Left kidney (tissue), 2 donors: ENCODE results near the gene FSD2. TPM values are rescaled to one million over a fixed set of nuclear protein-coding genes. Genes with fewer than 3 reads are reported as not detected.
"Not testable (repeated sequence)": the region's sequence is repeated elsewhere in the genome, so short reads cannot be mapped to it uniquely, and the experiment has no call there.

Source experiments
- DNase-seq: peaks from one replicate; pipeline ENCODE4 v3.0.0-alpha.2; 2013
- polyA plus RNA-seq: library from polyadenylated mRNA; unstranded; fragments of 120-200 nt; gene quantifications from one replicate; pipeline ENCODE4 v1.2.1, GENCODE V29; 2013; ENCODE audit not compliant: insufficient read length

Gene FSD2
- polyA plus RNA-seq, 1 donor = 0.12 TPM

DNA sequence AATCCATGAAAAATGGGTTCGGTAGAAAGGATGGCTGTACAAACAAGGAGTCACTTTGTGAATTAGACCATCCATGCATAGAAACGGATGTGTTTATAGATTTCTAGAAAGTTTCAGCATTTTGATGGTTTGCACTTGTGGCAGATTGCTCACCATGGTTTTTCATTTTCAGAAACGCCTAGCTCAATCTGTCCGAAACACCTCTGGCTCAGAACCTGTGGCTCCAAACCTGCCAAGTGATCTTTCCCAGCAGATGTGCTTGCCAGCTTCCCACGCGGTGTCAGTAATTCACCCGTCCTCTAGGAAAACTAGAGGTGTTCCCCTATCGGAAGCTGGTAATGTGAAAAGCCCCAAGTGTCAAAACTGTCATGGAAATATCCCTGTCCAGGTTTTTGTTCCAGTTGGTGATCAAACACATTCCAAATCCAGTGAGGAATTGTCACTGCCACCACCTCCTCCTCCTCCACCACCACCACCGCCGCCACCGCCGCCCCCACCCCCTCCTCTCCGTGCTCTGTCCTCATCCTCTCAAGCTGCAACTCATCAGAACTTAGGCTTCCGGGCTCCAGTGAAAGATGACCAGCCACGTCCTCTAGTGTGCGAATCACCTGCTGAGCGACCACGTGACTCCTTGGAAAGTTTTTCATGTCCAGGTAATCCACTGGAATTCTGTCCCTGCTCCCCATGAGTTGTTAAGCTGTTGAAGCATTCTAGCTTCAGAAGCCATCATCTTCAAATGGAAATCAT lies 24.7 kb upstream of the FSD2 start:
- DNase-seq = no peak

- DNase-seq = no peak
Observed at GRCh38 chr15:82829234-82829633, 23.4 kb upstream of the FSD2 start.

- DNase-seq = no peak
Observed at GRCh38 chr15:82828075-82828474, 22.2 kb upstream of the FSD2 start.

GRCh38 chr15:82823049-82823448 lies 17.2 kb upstream of the FSD2 start:
- no peak for DNase-seq

GRCh38 chr15:82821851-82822250 lies 16.0 kb upstream of the FSD2 start:
- not testable (repeated sequence) for DNase-seq

- not testable (repeated sequence) for DNase-seq
Observed at GRCh38 chr15:82821396-82821795, 15.5 kb upstream of the FSD2 start.

DNA sequence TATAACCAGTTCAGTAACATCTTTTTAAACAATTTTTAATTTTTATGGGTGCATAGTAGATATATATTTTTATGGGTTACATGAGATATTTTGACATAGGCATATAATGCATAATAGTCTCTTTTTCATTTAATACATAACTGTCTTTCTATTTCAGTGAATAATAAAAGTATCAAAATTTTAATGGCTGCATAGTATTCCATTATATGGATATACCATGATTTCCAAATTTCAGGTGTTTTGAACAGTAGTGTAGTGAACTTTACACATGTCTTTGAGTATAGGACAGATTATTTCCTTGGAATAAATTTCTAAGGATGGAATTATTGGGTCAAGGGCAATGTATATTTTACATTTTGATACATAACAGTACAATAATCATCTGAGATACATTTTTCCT lies 14.3 kb upstream of the FSD2 start:
- no peak for DNase-seq

GRCh38 chr15:82812994-82813393 lies 7.1 kb upstream of the FSD2 start:
- DNase-seq = no peak

- peak; percentile 28 for DNase-seq
Observed at GRCh38 chr15:82810890-82811426, 5.1 kb upstream of the FSD2 start.

- peak; percentile 22 for DNase-seq
Observed at GRCh38 chr15:82810061-82810889, 4.4 kb upstream of the FSD2 start.

- DNase-seq = peak; percentile 98
Observed at GRCh38 chr15:82809308-82810060, 3.6 kb upstream of the FSD2 start, which contains the start of gene WHAMM. Gene WHAMM (plus strand): TSS chr15:82809628. CDS start chr15:82809727, 99 bp downstream.

GRCh38 chr15:82808634-82809041 lies 2.8 kb upstream of the FSD2 start:
- DNase-seq = no peak

DNA sequence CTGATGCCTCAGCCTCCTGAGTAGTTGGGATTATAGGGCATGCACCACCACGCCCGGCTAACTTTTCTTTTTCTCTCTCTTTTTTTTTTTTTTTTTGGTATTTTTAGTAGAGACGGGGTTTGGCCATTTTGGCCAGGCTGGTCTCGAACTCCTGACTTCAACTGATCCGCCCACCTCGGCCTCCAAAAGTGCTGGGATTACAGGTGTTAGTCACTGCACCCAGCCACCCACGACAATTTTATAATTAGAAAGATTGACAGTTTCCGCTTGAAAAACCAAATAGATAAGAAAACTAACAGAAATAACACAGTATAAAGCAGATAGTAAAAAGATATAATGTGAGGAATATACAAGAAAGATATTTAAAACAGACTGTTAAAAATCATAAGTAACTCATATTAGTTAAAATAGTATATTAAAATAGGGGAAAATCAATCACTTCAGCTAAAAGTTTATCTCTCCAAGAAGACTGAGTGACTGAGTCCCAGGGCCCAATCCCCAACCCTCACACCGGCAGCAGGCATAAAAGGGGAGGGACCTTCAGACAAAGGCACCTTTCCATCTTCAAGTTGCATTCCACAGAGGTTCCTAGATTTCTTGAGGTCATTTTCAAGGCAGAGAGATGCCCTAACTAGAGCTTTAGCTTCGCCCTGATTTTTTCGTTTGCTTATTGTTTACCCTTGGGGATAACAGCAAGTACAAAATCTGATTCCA lies 2.2 kb upstream of the FSD2 start:
- no peak for DNase-seq

GRCh38 chr15:82804575-82804949 lies 1.3 kb downstream of the FSD2 start:
- DNase-seq = no peak

DNA sequence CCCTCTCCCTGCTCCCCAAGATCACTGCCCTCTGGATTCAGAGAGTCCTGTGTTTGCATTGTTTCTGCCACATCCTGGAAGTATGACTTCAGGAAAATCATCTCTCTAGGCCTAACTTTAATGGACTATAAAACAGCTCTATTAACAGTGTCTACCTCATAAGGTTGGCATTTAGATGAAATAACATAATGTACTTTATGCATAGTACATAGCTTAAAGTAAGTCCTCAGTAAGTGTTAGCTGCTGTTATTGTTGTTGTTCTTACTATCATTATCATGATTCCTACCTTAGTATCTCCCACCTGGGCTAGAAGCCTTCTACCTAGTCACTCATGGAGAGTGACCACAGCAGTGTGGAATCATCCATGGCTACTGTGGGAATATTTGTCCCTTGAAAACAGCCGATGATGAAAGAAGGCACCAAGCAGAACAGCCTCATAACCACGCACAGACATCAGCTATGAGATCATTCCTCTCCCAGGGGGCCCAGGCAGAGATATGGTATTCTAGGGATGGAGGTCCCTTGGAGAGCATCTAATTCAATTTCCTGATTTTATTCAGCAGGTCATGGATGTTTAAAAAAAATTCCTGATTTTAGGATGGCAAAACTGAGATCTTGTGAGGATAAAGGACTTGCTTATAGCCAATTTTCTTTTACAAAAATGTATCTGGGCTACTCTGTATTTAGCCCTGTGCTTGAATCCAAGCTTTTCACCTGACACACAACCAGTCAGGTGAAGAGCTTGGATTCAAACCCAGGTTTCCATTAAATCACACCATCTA lies 1.9 kb downstream of the FSD2 start:
- no peak for DNase-seq

DNA sequence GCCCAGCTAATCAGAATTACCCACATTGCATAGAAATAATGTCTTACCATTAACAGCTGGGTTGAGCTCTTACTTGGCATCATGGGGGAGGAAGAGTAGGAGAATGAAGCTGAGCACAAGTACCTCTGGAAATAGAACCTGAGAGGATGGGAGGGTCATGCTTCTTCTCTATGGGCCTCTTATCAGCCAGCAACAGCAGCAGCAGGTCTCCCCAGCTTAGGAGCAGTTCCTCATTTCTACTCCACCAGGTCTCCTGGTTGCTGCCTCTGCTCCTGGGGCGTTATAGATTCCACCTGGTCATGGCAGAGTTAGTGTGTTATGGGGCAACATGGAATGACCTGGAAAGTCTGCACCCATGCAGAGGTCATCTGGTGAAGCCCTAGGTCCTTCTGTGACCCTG lies 3.4 kb downstream of the FSD2 start:
- no peak for DNase-seq

DNA sequence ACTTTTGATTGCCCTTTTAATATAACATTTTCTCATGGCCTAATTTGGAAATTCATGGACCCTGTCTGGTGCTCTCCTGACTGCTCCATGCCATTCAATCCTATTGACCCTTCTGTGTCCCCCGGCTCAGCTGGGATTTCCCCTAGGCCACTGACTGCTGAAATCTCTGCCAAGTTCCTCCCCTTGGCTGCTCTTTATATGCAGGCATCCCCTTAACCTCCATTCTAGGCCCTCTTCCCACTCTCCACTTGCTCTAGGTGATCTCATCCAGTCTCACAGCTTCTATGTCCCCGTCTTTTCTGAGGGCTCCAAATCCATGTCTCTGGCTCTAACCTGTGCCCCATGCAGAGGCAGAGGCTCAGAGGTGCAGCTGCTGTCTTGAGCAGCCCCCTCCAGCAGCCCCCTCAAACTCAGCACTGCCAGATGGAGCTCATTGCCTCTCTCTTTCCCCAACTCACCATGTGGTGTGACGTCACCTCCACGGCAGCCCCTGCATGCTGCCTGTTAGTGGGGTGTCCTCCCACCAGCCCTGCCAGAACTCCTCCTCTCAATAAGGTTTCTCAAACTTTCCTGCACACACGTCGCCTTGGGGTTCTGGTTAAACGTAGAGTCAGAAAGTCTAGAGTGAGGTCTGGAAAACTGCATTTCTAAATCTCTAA lies 6.6 kb downstream of the FSD2 start:
- no peak for DNase-seq

GRCh38 chr15:82798531-82799166 lies 7.2 kb downstream of the FSD2 start:
- DNase-seq = no peak

GRCh38 chr15:82798104-82798503 lies 7.8 kb downstream of the FSD2 start:
- DNase-seq = no peak

DNA sequence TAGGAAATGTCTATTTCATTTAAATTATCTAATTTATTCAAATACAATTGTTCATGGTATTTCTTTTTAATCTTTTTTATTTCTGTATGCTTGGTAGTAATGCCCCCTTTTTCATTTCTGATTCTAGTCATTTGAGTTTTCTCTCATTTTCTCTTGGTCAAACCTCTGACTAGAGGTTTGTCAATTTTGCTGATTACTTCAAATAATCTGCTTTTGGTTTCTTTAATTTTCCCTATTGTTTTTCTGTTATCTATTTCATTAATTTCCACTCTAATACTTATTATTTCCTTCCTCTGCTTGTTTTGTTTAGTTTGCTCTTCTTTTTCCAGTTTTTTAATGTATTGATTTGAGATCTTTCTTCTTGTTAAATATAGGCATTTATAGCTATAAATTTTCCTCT lies 12.1 kb downstream of the FSD2 start:
- DNase-seq = no peak
